CD4-positive, alpha-beta T cell treated with Interleukin-21 for 1 hour (primary cell): ENCODE results near the gene ZNF57.
"Not testable (repeated sequence)": the region's sequence is repeated elsewhere in the genome, so short reads cannot be mapped to it uniquely, and the experiment has no call there.

ENCODE experiments used
- DNase-seq: peaks from one replicate; pipeline ENCODE4 v3.0.0-alpha.2; 2020

ZNF57 gene

DNA sequence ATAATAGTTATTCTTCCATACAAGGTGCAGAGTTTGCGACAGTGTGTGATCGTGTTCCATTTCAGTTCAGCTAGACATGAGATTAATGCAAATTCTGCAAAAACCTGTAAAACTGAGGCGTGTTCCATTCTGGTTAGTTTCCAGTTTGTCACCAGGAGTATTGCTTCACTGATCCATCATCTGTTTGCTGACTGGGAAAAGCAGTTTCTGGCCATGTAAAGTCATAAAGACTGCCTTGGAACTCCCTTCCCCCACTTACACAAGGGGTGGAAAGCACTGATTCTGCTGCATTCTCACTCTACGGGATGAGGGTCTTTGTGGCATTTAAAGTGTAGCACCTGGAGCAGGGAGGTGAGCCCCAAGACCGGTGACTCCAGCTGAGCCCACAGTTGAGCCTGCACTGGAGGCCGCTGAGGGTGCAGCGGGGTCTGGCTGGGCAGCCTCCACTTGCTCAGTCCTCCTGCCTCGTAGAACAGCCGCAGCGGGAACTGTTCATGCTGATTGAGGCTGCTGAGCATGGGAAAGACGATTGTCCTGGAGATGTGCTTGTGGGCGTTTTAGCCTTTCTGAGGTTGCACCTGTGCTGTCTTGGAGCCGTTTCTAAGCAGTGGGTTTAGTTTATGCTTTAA, 2.0 kb downstream of the ZNF57 start:
- DNase-seq: no peak

DNA sequence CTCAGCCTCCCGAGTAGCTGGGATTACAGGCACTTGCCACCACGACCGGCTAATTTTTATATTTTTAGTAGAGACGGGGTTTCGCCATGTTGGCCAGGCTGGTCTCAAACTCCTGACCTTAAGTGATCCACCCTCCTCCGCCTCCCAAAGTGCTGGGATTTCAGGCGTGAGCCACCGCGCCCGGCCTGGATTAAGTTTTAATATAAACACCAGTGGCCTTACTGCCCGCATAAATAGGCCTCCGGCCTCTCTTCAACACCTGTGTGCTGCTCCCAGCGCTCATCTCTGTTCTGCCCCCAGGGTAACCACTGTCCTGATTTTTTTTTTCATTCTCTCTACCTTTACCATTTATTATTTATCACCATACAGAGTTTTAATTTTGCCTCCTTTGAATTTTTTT, 2.6 kb downstream of the ZNF57 start:
- DNase-seq: not testable (repeated sequence)

DNA sequence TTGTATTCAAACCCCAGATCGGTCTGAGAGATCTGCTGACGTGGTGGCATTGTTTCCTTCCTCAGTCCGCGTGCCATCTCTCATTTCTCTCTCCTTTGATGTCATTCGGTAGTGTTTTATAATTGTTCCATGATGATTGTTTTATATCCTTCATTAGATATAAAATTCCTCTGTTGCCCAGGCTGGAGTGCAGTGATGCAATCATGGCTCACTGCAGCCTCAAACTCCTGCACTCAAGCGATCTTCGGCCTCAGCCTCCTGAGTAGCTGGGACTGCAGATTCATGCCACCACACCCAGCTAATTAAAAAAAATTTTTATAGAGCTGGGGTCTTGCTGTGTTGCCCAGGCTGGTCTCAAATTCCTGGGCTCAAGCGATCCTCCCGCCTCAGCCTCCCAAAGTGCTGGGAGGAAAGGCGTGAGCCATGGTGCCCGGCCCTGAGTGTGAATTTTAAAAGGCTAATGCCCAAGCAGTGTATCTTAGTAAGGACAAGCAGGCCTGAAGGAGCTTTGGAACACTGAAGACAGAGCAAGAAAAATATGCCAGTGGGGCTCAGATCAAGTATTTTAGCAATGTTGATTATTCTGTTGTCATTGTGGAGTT, 5.3 kb downstream of the ZNF57 start:
- DNase-seq: no peak

DNA sequence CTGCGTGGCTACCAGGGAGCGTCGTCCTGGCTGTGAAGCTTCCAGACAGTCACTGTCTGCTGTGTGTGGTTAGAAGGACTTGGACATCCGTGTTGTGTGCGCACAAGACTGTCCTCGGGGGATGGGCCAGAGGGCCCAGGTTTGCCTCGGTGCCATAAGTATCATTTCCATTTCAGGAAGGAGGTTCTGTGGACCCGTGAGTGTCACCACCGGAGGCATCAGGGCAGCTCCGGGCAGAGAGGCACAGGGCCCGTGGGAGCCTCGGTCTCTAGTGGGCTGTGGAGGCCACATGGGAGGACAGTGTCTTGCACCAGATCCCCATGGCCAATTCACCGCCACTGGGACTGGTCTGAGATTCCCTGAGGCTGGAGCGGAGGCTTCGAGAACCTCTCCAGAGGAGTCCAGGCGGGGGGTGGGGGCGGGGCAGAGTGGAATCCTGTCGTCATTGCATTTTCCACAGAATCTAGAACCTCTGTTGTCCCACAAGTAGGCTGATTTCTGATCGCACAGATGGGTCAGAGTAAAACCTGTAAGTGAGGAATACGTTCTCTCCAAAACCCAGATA, 6.0 kb downstream of the ZNF57 start:
- no peak for DNase-seq

DNA sequence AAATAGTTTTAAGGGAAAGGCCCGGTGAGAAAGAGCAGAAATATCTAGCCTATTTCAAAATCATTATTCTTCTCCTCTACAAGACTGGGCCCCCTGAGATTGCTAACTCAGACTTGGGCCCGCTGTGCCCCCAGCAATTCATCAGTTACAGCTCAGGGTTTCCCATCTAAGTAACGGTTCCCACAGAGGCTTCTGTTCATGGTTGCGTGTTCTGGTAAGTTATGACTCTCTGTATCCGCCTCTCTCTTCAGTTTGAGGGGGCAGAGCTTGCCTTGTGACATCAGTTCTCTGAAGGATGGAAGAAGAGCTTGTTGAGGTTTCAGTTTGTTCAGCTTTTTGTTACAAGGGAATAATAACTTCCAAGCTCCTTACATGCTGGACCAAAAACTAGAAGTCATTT, 11.6 kb downstream of the ZNF57 start:
- DNase-seq: no peak

DNA sequence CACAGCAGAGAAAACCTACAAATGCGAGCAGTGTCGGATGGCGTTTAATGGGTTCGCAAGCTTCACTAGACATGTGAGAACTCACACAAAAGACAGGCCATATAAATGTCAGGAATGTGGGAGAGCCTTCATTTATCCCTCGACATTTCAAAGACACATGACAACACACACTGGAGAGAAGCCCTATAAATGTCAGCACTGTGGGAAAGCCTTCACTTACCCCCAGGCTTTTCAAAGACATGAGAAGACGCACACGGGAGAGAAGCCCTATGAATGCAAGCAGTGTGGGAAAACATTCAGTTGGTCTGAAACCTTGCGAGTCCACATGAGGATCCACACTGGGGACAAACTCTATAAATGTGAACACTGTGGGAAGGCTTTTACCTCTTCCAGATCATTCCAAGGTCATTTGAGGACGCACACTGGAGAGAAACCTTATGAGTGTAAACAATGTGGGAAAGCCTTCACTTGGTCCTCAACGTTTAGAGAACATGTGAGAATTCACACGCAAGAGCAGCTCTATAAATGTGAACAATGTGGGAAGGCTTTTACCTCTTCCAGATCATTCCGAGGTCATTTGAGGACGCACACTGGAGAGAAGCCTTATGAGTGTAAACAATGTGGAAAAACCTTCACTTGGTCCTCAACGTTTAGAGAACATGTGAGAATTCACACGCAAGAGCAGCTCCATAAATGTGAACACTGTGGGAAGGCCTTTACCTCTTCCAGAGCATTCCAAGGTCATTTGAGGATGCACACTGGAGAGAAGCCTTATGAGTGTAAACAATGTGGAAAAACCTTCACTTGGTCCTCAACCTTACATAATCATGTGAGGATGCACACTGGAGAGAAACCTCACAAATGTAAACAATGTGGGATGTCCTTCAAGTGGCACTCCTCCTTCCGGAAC, 16.8 kb downstream of the ZNF57 start:
- no peak for DNase-seq

DNA sequence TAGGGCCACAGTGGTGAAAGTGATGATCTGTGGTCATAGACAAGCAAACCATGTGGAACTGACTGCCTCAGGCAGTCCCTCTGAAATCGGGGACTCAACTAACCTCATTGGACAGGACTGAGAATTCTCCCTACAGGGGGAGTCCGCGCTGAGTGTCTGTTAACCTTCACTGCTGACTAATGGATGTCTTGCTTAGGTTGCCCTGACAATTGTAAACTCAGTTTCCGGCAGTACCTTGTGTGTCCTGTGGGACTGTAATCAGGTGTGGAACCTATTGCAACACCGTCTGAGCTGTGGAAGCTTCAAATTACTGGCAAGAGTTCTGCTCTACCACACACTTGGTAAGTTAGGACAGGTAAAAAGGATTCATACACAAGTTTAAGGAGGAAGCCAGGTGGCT, 22.3 kb downstream of the ZNF57 start:
- DNase-seq: no peak

DNA sequence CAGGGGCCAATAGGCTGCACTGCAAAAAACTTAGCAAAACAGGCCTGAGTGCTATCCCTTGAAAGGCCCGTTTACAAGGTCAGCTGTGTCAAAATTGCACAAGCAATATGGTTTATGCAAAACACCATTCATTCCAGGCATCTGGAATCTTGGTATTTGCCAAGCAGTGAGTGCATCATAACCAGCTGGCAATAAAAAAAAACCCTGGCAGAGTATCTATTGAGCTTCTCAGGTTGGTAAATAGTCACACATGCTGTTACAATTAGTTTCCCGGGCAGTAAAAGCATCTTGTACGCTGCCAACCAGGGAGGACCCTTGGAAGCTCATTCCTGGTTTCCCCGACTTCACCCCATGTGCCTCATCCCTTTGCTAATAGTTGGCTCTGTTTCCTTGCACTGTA, 22.8 kb downstream of the ZNF57 start:
- DNase-seq: no peak

DNA sequence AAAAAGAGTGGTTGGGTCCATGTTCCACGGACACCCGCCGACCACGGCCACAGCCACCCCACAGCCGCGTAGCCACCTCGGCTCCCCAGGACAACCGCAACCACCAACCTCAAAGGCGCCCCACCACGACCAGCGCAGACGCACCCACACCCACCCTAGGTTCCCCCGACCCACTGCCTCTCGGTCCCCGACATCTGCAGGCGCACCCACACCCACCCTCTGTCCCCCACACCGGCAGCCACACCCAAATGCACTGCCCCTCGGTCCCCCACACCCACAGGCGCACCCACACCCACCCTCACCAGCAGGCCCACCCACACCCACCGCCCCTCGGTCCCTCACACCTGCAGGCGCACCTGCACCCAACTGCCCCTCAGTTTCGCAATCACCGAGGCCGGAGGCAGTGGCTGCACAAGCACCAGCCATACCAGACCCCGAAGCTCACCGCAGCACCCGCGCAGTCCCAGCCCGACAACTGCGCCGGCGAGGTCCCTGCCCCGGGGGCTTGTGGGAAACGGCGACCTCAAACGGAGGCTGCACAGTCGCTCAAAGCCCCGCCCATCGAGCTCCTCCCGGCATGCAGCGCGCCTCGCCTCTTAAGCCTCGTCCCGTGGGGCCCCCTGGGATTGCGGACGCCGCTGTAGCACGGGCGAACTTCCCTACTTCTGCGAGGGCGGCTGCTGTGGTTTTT, 25.8 kb downstream of the ZNF57 start:
- no peak for DNase-seq

DNA sequence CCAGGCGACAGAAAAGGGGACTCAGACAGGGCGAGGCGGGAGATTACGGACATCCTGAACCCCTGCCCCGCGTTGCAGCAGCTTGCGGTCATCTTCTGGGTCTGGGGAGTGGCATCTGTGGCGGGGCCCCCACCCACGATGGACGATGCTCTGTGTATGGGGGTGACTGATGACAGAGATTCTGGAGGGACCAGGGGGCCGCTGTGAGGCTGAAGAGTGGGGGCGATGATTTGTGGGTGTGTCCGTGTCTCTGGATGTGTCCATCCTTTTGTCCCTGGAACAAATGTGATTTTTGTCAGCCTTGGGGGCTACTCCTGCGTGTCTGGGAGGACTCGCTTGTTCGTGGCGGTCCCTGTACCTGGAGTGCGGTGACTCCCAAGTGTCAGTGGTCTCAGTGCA, 26.3 kb downstream of the ZNF57 start:
- no peak for DNase-seq

DNA sequence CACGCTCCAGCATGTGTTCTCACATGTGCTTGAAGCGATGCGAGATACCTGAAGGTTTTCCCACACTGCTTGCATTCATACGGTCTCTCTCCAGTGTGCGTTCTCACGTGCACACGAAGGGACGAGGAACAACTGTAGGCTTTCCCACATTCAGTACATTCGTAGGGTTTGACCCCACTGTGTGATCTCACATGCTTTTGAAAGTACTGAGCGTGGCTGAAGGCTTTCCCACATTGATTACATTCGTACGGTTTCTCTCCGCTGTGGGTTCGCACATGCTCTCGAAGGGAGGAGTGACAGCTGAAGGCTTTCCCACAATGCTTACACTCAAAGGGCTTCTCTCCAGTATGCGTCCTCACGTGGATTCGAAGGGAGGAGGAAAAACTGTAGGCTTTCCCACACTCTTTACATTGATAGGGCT, 32.8 kb downstream of the ZNF57 start:
- no peak for DNase-seq

DNA sequence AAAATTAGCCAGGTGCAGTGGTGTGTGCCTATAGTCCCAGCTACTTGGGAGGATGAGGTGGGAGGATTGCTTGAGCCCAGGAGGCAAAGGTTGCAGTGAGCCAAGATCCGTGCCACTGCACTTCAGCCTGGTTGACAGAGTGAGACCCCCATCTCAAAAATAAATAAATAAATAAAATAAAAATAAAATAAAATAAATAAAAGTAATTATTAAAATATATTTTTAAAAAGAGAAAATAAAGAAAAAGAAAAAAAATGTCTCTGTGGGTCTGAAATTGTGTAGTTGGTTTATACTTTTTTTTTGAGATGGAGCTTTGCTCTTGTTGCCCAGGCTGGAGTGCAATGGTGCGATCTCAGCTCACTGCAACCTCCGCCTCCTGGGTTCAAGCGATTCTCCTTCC, 35.1 kb downstream of the ZNF57 start:
- not testable (repeated sequence) for DNase-seq

DNA sequence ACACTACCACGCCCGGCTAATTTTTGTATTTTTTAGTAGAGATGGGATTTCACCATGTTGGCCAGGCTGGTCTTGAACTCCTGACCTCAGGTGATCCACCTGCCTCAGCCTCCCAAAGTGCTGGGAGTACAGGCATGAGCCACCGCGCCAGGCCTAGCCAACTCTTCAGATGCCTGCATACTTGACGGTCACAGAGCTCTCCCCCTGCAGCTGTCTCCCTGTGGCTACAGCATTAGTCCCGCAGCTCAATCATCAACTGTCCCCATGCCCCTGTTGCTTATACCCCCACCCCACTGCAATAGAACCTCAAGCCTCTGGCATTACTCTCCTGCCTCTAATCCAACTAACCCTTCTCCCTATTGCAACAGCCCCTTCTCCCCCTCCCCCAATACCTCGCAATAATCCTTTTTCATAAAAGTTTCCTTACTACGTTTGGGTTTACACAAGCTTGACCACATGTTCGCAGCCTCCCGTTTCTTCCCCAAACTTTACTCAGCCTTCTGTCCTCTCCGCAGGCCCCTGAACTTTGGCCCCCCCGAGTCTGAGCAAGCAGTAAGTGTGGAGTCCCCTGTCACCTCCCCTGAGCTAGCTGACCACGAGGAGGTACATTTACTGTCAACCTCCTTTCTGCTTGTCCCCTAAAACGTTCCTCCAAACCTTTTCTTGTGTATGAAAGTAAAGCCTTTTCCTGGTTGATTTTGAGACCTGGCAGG, 42.4 kb downstream of the ZNF57 start:
- no peak for DNase-seq

DNA sequence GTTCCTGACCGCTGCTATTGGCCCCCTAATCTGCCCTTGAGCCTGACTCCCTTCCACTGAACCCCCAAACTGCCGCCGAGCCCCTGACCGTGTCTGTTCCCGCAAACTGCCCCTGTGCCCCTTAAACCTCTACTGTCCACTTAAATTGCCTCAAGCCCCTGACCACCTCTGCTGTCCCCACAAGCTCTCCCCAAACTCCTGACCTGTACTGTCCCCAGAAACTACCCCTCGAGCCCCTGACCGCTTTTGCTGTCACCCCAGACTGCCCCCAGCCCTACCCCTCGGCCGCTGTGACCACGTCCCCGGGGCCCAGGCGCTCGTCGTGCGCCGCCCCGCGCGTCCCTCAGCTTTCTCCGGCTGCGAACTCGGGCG, 43.7 kb downstream of the ZNF57 start:
- DNase-seq: no peak

DNA sequence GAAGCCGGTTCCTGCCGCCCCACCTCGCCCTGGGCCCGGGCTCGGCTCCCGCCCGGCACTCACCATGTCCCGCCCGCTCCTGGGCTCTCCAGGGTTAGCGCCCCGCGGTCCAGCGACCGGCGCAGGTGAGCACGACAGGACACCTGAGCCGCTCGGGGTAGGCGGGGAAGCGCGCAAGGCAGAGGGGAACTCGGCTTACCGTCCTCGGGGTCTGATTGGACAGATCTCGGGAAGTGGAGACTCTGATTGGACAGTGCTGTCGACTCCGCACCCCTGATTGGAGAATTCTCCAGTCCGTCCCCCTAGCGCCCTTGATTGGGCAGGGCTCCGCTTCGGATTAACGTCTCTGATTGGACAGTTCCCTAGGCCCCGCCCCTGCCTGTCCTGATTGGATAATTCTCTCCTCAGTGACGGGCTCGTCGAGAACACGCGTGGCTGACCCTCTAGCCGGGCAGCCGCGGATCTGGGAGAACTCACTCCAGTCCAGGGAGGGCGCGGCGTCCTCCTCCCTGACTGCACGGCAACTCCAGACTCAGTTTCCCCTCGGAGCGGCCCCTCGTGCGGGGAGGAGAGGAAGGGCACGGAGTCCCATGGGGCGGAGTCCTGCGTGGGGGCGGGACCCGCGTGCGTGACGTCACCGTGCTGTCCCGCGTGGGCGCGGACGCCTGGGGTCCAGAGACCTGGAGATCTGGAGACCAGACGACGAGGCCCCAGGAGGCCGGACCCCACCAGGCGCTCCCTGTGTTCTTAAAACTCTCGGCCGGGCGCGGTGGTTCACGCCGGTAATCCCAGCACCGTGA, 44.2 kb downstream of the ZNF57 start, which contains the start of gene ZNF77:
TSS of gene ZNF77 (minus strand) at position 197 of the 800 bp plus-strand sequence. CDS start at position 66, 131 bp downstream.
- peak; percentile 99 for DNase-seq

DNA sequence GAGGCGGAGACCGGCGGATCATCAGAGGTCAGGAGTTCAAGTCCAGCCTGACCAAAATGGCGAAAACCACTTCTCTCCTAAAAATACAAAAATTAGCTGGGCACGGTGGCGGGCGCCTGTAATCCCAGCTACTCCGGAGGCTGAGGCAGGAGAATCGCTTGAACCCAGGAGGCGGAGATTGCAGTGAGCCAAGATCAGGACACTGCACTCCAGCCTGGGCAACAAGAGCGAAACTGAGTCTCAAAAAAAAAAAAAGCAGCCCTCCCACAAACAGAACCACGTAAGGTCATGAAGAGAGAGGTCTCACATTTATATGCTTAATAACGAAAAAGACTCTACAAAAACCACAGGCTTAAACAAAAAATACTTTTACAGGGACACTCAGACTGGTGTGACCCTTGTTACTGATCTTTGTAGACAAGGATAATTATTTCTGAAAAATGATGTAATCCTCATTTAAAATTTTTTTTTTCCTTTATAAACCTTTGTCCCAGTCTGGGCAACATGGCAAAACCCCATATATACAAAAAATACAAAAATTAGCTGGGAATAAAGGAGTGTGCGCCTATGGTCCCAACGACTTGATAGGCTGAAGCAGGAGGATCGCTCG, 45.0 kb downstream of the ZNF57 start:
- DNase-seq: no peak

DNA sequence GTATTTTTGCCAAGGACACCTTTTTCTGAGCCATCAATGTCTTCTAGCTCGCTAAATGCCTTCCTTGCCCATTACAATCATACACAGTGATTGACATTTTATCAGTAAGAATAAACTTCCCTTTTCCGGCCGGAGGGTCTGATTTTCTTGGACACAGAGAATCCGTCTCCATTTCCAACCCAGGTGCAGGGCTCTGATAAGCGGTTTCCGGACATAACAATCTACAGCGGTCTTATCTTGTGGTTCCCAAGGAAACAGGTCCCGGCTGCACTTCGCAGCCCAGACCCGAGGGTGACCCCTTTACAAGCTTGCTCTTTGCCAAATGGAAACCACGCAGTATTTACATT, 49.2 kb downstream of the ZNF57 start:
- no peak for DNase-seq

DNA sequence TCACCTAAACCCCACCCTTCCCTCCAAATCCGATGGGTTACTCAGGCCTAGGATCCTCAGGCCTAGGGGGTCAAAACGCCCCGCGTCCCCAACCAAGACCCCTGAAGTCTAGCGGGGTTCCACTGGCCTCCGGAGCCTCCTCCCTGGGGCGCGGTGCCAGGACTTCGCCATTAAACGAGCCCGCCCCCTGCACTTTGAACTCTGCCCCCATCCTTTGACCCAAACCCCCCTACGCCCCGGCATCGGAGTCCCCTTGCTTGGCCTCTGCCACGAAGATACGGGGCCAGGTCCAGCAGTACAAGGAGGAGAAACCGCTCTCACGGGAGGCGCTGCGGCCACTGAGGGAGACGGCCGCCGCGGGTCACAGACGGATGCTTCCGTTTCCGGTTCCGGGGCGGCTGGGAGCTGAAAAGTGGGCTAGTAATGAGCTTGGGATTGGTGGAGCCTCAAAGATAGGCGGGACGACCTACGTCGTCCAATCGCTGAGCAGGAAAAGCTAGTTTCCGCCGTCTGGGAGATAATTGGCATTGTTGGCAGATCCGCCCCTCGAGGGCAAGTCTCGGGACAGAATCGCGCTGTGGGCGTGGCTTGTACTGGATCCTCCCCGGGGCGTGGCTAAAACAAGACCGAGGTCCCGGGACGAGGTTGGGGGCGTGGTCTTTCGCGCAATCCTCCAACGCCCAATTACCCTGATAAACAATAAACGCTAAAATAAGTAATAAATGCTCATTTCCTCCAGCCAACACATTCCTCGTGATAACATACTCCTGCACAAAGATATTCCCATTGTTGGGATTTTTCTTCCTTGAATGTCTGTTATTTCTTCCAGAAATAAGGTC, 49.8 kb downstream of the ZNF57 start:
- DNase-seq: peak; percentile 100

DNA sequence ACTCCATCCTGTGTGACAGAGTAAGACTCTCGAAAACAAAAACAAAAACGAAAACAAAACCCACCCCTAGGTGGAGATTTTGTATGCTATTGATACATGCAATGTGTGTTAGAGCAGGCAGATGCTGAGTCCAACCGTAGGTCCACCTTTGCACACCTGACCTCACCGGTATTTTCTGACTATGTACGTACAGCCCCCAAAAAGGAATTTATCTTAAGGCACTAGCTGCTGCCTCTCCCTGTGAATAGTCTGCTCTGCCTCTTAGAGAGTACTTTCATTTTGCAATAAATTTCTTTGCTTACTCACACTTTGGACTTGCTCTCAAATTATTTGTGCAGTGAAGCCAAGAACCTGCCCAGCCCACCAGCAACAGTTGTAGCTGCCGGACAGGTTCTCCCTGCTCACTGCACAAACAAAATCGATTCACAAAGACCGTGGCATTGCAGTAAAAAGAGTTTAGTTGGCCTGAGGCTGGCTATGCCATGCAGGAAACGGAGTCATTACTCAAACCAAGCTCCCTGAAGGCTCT, 52.3 kb downstream of the ZNF57 start:
- no peak for DNase-seq

DNA sequence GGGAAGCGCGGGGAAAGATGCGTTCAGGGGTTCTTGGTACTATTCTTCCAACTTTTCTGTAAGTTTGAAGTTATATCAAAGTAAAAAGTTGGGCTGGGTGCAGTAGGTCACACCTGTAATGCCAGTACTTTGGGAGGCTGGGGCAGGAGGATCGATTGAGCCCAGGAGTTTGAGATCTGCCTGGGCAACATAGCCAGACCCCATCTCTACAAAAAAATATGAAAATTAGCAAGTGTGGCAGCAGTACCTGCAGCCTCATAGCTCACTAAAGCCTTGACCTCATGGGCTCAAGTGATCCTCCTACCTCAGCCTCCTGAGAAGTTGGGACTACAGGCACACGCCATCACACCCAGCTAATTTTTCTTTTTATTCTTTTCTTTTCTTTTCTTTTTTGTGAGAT, 56.4 kb downstream of the ZNF57 start:
- no peak for DNase-seq
